ENCODE results near the gene CD8A.

CD8A gene

GRCh38 chr2:86772611-86773010, 18.1 kb downstream of the CD8A start:
- TF ChIP-seq CTBP1 (IDR thresholded peaks at IDR 0.05; ENCODE audit: borderline replicate concordance) = no peak
- TF ChIP-seq BHLHE40 (IDR thresholded peaks at IDR 0.05; ENCODE audit: borderline replicate concordance) = no peak
- TF ChIP-seq ELF4 (IDR thresholded peaks at IDR 0.05) = no peak
- no peak for TF ChIP-seq FOXK2 (IDR thresholded peaks at IDR 0.05)
- TF ChIP-seq TARDBP (IDR thresholded peaks at IDR 0.05) = no peak
- TF ChIP-seq SP1 (IDR thresholded peaks at IDR 0.05) = no peak
- CTCF ChIA-PET = no interaction called here
- DNase-seq (ENCODE audit: extremely low spot score) = no peak
- POLR2A ChIA-PET = no interaction called here

- CTCF ChIA-PET = no interaction called here
- no peak for TF ChIP-seq SP1 (IDR thresholded peaks at IDR 0.05)
- no peak for TF ChIP-seq FOXA1 (IDR thresholded peaks at IDR 0.05)
- no peak for TF ChIP-seq TARDBP (IDR thresholded peaks at IDR 0.05)
- no peak for TF ChIP-seq L3MBTL2 (conservative IDR thresholded peaks at IDR 0.05)
- no peak for TF ChIP-seq BHLHE40 (IDR thresholded peaks at IDR 0.05; ENCODE audit: borderline replicate concordance)
- no peak for TF ChIP-seq CTBP1 (IDR thresholded peaks at IDR 0.05; ENCODE audit: borderline replicate concordance)
- TF ChIP-seq ELF4 (IDR thresholded peaks at IDR 0.05) = no peak
- no peak for TF ChIP-seq FOXM1 (IDR thresholded peaks at IDR 0.05; ENCODE audit: borderline replicate concordance)
- no peak for TF ChIP-seq ARNT (IDR thresholded peaks at IDR 0.05)
- DNase-seq (ENCODE audit: extremely low spot score) = no peak
- POLR2A ChIA-PET = no interaction called here
Observed at GRCh38 chr2:86770816-86771301, 19.9 kb downstream of the CD8A start.

GRCh38 chr2:86769838-86770237, 20.9 kb downstream of the CD8A start:
- no peak for DNase-seq (ENCODE audit: extremely low spot score)
- ChIA-PET CTCF (no interaction called here), POLR2A (no interaction called here)
- TF ChIP-seq TARDBP (IDR thresholded peaks at IDR 0.05) = no peak
- no peak for TF ChIP-seq CTBP1 (IDR thresholded peaks at IDR 0.05; ENCODE audit: borderline replicate concordance)
- no peak for TF ChIP-seq FOXM1 (IDR thresholded peaks at IDR 0.05; ENCODE audit: borderline replicate concordance)
- no peak for TF ChIP-seq SUZ12 (IDR thresholded peaks at IDR 0.05)
- no peak for TF ChIP-seq HDGF (IDR thresholded peaks at IDR 0.05; ENCODE audit: borderline replicate concordance)
- TF ChIP-seq NFRKB (IDR thresholded peaks at IDR 0.05) = no peak
- TF ChIP-seq ELF4 (IDR thresholded peaks at IDR 0.05) = no peak
- TF ChIP-seq FOXK2 (IDR thresholded peaks at IDR 0.05) = no peak
- TF ChIP-seq ZNF384 (IDR thresholded peaks at IDR 0.05) = no peak

- CTCF ChIA-PET = no interaction called here
Observed at GRCh38 chr2:86768189-86768949, 22.3 kb downstream of the CD8A start.

GRCh38 chr2:86765310-86765695, 25.4 kb downstream of the CD8A start:
- ChIA-PET POLR2A (no interaction called here), CTCF (interaction anchor here (1.3 to 3.1 kb wide), 2 partner anchors 11 to 42 kb away, joined by 5 to 10 read pairs; no protein-coding TSS in a partner anchor)
- DNase-seq (ENCODE audit: extremely low spot score) = no peak
- TF ChIP-seq PKNOX1 (IDR thresholded peaks at IDR 0.05) = no peak
- TF ChIP-seq BHLHE40 (IDR thresholded peaks at IDR 0.05; ENCODE audit: borderline replicate concordance) = no peak
- no peak for TF ChIP-seq SP1 (IDR thresholded peaks at IDR 0.05)
- TF ChIP-seq ELF4 (IDR thresholded peaks at IDR 0.05) = no peak
- TF ChIP-seq TARDBP (IDR thresholded peaks at IDR 0.05) = no peak
- TF ChIP-seq SUZ12 (IDR thresholded peaks at IDR 0.05) = no peak
- TF ChIP-seq FOXK2 (IDR thresholded peaks at IDR 0.05) = no peak
- no peak for TF ChIP-seq LEF1 (IDR thresholded peaks at IDR 0.05; ENCODE audit: borderline replicate concordance)
- TF ChIP-seq ZNF384 (IDR thresholded peaks at IDR 0.05) = no peak
- no peak for TF ChIP-seq FOXM1 (IDR thresholded peaks at IDR 0.05; ENCODE audit: borderline replicate concordance)
- TF ChIP-seq NFRKB (IDR thresholded peaks at IDR 0.05) = no peak
- TF ChIP-seq CTBP1 (IDR thresholded peaks at IDR 0.05; ENCODE audit: borderline replicate concordance) = no peak

More at GRCh38 chr2:86768189-86768949, 22.3 kb downstream of the CD8A start:
- POLR2A ChIA-PET = no interaction called here
- TF ChIP-seq ELF4 (IDR thresholded peaks at IDR 0.05) (no peak), SP1 (IDR thresholded peaks at IDR 0.05) (no peak), PKNOX1 (IDR thresholded peaks at IDR 0.05) (no peak), FOXK2 (IDR thresholded peaks at IDR 0.05) (no peak), NFRKB (IDR thresholded peaks at IDR 0.05) (no peak), L3MBTL2 (conservative IDR thresholded peaks at IDR 0.05) (no peak), CTBP1 (IDR thresholded peaks at IDR 0.05; ENCODE audit: borderline replicate concordance) (no peak), SUZ12 (IDR thresholded peaks at IDR 0.05) (no peak), FOXA1 (IDR thresholded peaks at IDR 0.05) (no peak), HDGF (IDR thresholded peaks at IDR 0.05; ENCODE audit: borderline replicate concordance) (no peak), TARDBP (IDR thresholded peaks at IDR 0.05) (no peak), ZNF384 (IDR thresholded peaks at IDR 0.05) (no peak), LEF1 (IDR thresholded peaks at IDR 0.05; ENCODE audit: borderline replicate concordance) (no peak), FOXM1 (IDR thresholded peaks at IDR 0.05; ENCODE audit: borderline replicate concordance) (no peak), BHLHE40 (IDR thresholded peaks at IDR 0.05; ENCODE audit: borderline replicate concordance) (no peak), ARNT (IDR thresholded peaks at IDR 0.05) (no peak)
- no peak for DNase-seq (ENCODE audit: extremely low spot score)

- TF ChIP-seq HDGF (IDR thresholded peaks at IDR 0.05; ENCODE audit: borderline replicate concordance) = no peak
- no peak for TF ChIP-seq ARNT (IDR thresholded peaks at IDR 0.05)
- TF ChIP-seq FOXA1 (IDR thresholded peaks at IDR 0.05) = no peak
- TF ChIP-seq L3MBTL2 (conservative IDR thresholded peaks at IDR 0.05) = no peak
- TF ChIP-seq PKNOX1 (IDR thresholded peaks at IDR 0.05) = no peak
- peak; percentile 60 for DNase-seq (ENCODE audit: extremely low spot score)
- POLR2A ChIA-PET = no interaction called here
- CTCF ChIA-PET = interaction anchor here (0.6 to 3.1 kb wide), 4 partner anchors 11 to 1505 kb away, joined by 3 to 10 read pairs (median 4); no protein-coding TSS in a partner anchor
Observed at GRCh38 chr2:86764661-86765309, 25.9 kb downstream of the CD8A start.
